SU-DHL-6 (cell line): ENCODE data around the gene BTBD19.

ENCODE experiments used
- H2AFZ ChIP-seq: fragments of 200-600 bp; sonication (generic); 2 replicates; pipeline ENCODE4 v1.6.1; 2014; ENCODE audit warnings: low read depth, mild to moderate bottlenecking, moderate library complexity, mixed read lengths, antibody characterized with exemption, low read length; ENCODE audit not compliant: severe bottlenecking
- H3F3A ChIP-seq: fragments of 200-600 bp; shearing (Covaris generic); 2 replicates; pipeline ENCODE4 v1.6.0; 2016; ENCODE audit warnings: antibody characterized with exemption, mild to moderate bottlenecking; ENCODE audit not compliant: insufficient read depth
- H3K27ac ChIP-seq: fragments of 200-600 bp; sonication (generic); 2 replicates; pipeline ENCODE4 v1.5.1; 2016; ENCODE audit warnings: low read depth, mild to moderate bottlenecking, low read length, moderate library complexity, mixed read lengths
- H3K27me3 ChIP-seq: fragments of 200-600 bp; sonication (generic), shearing (Covaris generic); 2 replicates; pipeline ENCODE4 v1.6.0; 2014; ENCODE audit warnings: mild to moderate bottlenecking, low read length
- H3K36me3 ChIP-seq: fragments of 200-600 bp; sonication (generic); 2 replicates; pipeline ENCODE4 v1.6.1; 2014; ENCODE audit warnings: mild to moderate bottlenecking, low read length, mixed read lengths
- H3K4me2 ChIP-seq: fragments of 300-600, 200-600 bp; shearing (Covaris generic), sonication (generic); 2 replicates; pipeline ENCODE4 v1.6.0; 2014; ENCODE audit warnings: low read length, low read depth, mild to moderate bottlenecking; ENCODE audit not compliant: poor library complexity, severe bottlenecking
- H3K4me3 ChIP-seq: fragments of 200-600 bp; sonication (generic); 2 replicates; pipeline ENCODE4 v1.5.1; 2014; ENCODE audit warnings: antibody characterized with exemption, low read length, mild to moderate bottlenecking, mixed read lengths; ENCODE audit not compliant: insufficient read depth, poor library complexity, severe bottlenecking
- H3K79me2 ChIP-seq: fragments of 200-600 bp; sonication (generic); 2 replicates; pipeline ENCODE4 v1.6.1; 2014; ENCODE audit warnings: mild to moderate bottlenecking, low read length, moderate library complexity; ENCODE audit not compliant: insufficient read depth
- H3K9ac ChIP-seq: fragments of 200-600 bp; sonication (generic); 2 replicates; pipeline ENCODE4 v1.7.0; 2014; ENCODE audit warnings: mild to moderate bottlenecking, low read length
- H3K9me2 ChIP-seq: fragments of 200-600 bp; sonication (generic); replicated peaks from 2 replicates; pipeline ENCODE4 v1.6.1; 2014; ENCODE audit warnings: low read length; ENCODE audit not compliant: insufficient read depth
- H3K9me3 ChIP-seq: fragments of 200-600 bp; sonication (generic); 2 replicates; pipeline ENCODE4 v1.6.1; 2014; ENCODE audit warnings: low read length, mixed read lengths; ENCODE audit not compliant: insufficient read depth
- H4K20me1 ChIP-seq: fragments of 200-600 bp; sonication (generic); 2 replicates; pipeline ENCODE4 v1.6.1; 2014; ENCODE audit warnings: low read depth, mild to moderate bottlenecking, antibody characterized with exemption, low read length, moderate library complexity, mixed read lengths
- EZH2phosphoT487 ChIP-seq: fragments of 200-600 bp; sonication (generic), shearing (Covaris generic); conservative IDR thresholded peaks from 2 replicates; pipeline ENCODE4 v1.6.1; 2018; ENCODE audit warnings: mild to moderate bottlenecking, antibody characterized with exemption, low read length, moderate library complexity, mixed read lengths
- TF ChIP-seq, protein P1 (sequence below): fragments of 200-600 bp; sonication (generic); IDR thresholded peaks from one replicate; pipeline ENCODE4 v1.5.1; 2017; ENCODE audit warnings: antibody characterized with exemption, mild to moderate bottlenecking, low read length, moderate library complexity; ENCODE audit not compliant: insufficient read depth, poor library complexity, severe bottlenecking

The BTBD19 gene

DNA sequence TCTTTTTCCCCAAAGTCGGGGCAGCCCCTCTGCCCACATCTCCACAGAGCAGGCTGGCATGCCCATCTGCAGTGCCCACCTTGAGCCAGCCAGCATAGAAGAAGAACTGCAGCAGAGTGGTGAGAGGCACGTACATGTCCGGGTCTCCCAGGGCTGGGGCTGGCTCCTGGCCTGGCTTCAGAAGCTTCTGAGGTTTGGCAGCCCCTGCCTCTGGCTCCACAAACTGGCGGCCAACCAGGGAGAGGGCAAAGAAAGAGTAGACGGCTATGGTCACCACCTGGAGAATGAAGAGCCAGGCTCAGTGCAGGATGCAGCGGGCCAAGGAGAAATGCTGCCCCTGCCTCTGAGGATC, 23.3 kb upstream of the BTBD19 start:
- H3K4me2 ChIP-seq, result peak overlapping the region; percentile 64
- H3K9ac ChIP-seq, result peak overlapping the region; percentile 50

DNA sequence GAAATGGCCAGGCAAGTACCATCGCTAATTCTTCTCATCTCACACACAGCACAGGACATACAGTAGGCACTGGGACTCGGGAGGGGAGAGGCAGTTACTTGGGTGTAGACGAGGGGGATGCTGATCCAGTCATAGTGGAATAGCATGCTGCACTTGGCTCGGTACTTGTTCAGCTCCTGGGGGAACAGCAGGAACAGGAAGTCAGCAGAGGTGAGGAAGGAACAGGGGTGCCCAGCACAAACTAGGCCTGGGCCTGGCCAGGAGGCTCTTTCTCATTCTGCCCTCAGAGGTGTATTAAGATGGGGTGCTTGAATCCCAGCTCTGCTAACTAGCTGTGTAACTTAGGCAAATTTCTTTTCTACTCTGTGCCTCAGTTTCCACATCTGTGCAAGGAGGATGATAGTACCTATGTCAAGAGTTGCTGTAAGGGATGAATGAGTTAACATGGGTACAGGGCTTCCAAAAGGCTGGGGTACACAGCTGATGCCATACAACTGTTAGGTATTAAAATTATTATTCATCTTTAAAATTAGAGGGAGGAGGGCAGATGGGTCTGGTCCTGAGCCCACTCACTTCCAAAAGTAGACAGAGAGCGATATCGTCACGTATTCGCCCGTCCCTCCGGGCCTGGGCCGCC, 22.7 kb upstream of the BTBD19 start:
- H2AFZ ChIP-seq, result peak overlapping the region; percentile 87
- H3K9me2 ChIP-seq, result no peaks in the 10 kb centered on the region
- H3K27ac ChIP-seq, result no peak overlapping the region
- no peaks in the 10 kb centered on the region for H4K20me1 ChIP-seq
- H3K36me3 ChIP-seq, result no peaks in the 10 kb centered on the region
- no peaks in the 10 kb centered on the region for H3K27me3 ChIP-seq
- peaks cover 58% of the 10 kb centered on the region for H3F3A ChIP-seq
- H3K79me2 ChIP-seq, result no peaks in the 10 kb centered on the region
- no peaks in the 10 kb centered on the region for H3K9me3 ChIP-seq
- TF ChIP-seq, protein P1, sequence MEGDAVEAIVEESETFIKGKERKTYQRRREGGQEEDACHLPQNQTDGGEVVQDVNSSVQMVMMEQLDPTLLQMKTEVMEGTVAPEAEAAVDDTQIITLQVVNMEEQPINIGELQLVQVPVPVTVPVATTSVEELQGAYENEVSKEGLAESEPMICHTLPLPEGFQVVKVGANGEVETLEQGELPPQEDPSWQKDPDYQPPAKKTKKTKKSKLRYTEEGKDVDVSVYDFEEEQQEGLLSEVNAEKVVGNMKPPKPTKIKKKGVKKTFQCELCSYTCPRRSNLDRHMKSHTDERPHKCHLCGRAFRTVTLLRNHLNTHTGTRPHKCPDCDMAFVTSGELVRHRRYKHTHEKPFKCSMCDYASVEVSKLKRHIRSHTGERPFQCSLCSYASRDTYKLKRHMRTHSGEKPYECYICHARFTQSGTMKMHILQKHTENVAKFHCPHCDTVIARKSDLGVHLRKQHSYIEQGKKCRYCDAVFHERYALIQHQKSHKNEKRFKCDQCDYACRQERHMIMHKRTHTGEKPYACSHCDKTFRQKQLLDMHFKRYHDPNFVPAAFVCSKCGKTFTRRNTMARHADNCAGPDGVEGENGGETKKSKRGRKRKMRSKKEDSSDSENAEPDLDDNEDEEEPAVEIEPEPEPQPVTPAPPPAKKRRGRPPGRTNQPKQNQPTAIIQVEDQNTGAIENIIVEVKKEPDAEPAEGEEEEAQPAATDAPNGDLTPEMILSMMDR, result no peak
- no peak for TF ChIP-seq EZH2phosphoT487
- peak overlapping the region; percentile 64 for H3K4me2 ChIP-seq
- H3K4me3 ChIP-seq, result peak overlapping the region; percentile 45
- H3K9ac ChIP-seq, result peak overlapping the region; percentile 50

More for the DNA sequence above, 23.3 kb upstream of the BTBD19 start:
- no peak overlapping the region for H2AFZ ChIP-seq
- H3F3A ChIP-seq, result peaks cover 58% of the 10 kb centered on the region
- TF ChIP-seq, protein P1, result peak; percentile 10
- TF ChIP-seq EZH2phosphoT487, result no peak
- H3K79me2 ChIP-seq, result no peaks in the 10 kb centered on the region
- H3K27me3 ChIP-seq, result no peaks in the 10 kb centered on the region
- no peaks in the 10 kb centered on the region for H3K9me2 ChIP-seq
- no peaks in the 10 kb centered on the region for H3K9me3 ChIP-seq
- H4K20me1 ChIP-seq, result no peaks in the 10 kb centered on the region
- H3K4me3 ChIP-seq, result no peak overlapping the region
- no peaks in the 10 kb centered on the region for H3K36me3 ChIP-seq
- H3K27ac ChIP-seq, result 0 out of 2 replicates have a peak overlapping the region, but pooled peaks have one; percentile 58

DNA sequence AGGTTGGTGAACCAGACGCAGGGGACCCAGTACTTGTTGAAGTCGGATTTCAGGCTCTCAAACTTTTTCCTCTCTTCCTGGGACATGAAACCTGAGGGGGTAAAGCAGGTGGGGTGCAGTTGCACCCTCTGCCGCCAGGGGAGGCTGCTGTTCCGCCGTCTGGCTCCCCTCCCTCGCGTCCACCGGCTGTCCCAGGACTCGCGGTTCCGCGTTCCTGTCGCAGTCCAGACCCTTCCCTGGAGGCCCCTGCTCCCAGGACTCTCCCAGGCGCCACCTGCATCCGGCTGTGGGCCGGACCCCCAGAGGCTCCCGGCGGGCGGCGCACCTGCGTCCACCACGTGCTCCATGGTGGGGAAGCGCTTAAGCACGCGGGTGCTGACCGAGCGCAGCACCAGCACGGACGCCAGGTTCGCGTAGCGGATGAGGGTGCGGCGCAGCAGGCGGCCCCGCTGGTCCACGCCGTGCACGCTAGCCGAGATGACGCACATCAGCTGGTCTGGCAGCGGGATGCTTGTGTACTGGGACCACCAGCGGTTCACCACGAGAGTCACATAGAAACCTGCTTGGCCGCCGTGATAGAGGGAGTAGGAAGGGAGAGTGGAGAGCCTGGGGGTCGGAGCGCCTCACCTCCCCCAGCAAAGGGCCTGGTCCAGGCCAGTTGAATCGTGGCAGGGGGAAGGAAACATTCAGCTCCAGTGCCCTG, 22.0 kb upstream of the BTBD19 start:
- Histone ChIP-seq H3K79me2 (no peaks in the 10 kb centered on the region), H3K36me3 (no peaks in the 10 kb centered on the region), H2AFZ (peak overlapping the region; percentile 87), H3K27ac (no peak overlapping the region), H3K9me3 (no peaks in the 10 kb centered on the region), H3K4me2 (peak overlapping the region; percentile 64), H3K4me3 (peak overlapping the region; percentile 45), H3K27me3 (no peaks in the 10 kb centered on the region), H4K20me1 (no peaks in the 10 kb centered on the region), H3F3A (peaks cover 52% of the 10 kb centered on the region), H3K9ac (peak overlapping the region; percentile 50), H3K9me2 (no peaks in the 10 kb centered on the region)
- TF ChIP-seq, protein P1, result peak; percentile 95
- no peak for TF ChIP-seq EZH2phosphoT487
